Activated CD8-positive, alpha-beta memory T cell treated with anti-CD3 and anti-CD28 coated beads, Interleukin-2, amount 50 U/mL, for 24 hours (primary cell): ENCODE measurements around the gene KRTAP5-4.

ENCODE experiments used
- DNase-seq: peaks from one replicate; pipeline ENCODE4 v3.0.0-alpha.2; 2020; ENCODE audit errors: extremely low read depth

Gene KRTAP5-4

GRCh38 chr11:1572197-1573076 is 49.5 kb downstream of the KRTAP5-4 start, which contains the start of gene DUSP8:
Gene DUSP8 (minus strand): TSS chr11:1572271. CDS start chr11:1565826, 6,445 bp downstream.
- peak; percentile 72 for DNase-seq

GRCh38 chr11:1571760-1572196 is 50.2 kb downstream of the KRTAP5-4 start:
- no peak for DNase-seq
